WTC11 (cell line): ENCODE results near the gene ARHGAP32.

ENCODE experiments used
- CBFB ChIP-seq: sonication (generic); formaldehyde crosslinking; IDR thresholded peaks from 2 replicates; pipeline ENCODE4 v1.8.1; 2022; ENCODE audit warnings: mild to moderate bottlenecking, low read depth, missing genetic modification reagents
- CREB1 ChIP-seq: sonication (generic); formaldehyde crosslinking; IDR thresholded peaks from 2 replicates; pipeline ENCODE4 v1.8.0; 2023; ENCODE audit warnings: mild to moderate bottlenecking, missing genetic modification reagents
- CREM ChIP-seq: sonication (generic); formaldehyde crosslinking; IDR thresholded peaks from 2 replicates; pipeline ENCODE4 v1.8.1; 2022; ENCODE audit warnings: mild to moderate bottlenecking, missing genetic modification reagents, moderate library complexity
- FOXJ3 ChIP-seq: sonication (generic); formaldehyde crosslinking; IDR thresholded peaks from 2 replicates; pipeline ENCODE4 v1.9.0; 2021; ENCODE audit warnings: missing genetic modification reagents, mild to moderate bottlenecking, borderline replicate concordance
- RELA ChIP-seq: sonication (generic); formaldehyde crosslinking; IDR thresholded peaks from 2 replicates; pipeline ENCODE4 v1.8.1; 2022; ENCODE audit warnings: missing genetic modification reagents, mild to moderate bottlenecking, borderline replicate concordance
- TF ChIP-seq, protein P1 (sequence below): sonication (generic); formaldehyde crosslinking; conservative IDR thresholded peaks from 2 replicates; pipeline ENCODE4 v1.8.1; 2022; ENCODE audit warnings: mild to moderate bottlenecking, missing genetic modification reagents
- TF ChIP-seq, protein P2 (sequence below): sonication (generic); formaldehyde crosslinking; IDR thresholded peaks from 2 replicates; pipeline ENCODE4 v1.8.0; 2022; ENCODE audit warnings: mild to moderate bottlenecking, missing genetic modification reagents
- TF ChIP-seq, protein P3 (sequence below): fragments of 200-600 bp; IDR thresholded peaks from 2 replicates; pipeline ENCODE4 v1.8.0; 2022; ENCODE audit warnings: antibody characterized with exemption
- TF ChIP-seq, protein P4 (sequence below): sonication (generic); formaldehyde crosslinking; IDR thresholded peaks from 2 replicates; pipeline ENCODE4 v1.8.1; 2022; ENCODE audit warnings: low read depth, mild to moderate bottlenecking, moderate library complexity, missing genetic modification reagents, borderline replicate concordance
- TF ChIP-seq, protein P5 (sequence below): sonication (generic); formaldehyde crosslinking; IDR thresholded peaks from 2 replicates; pipeline ENCODE4 v1.8.1; 2023; ENCODE audit warnings: mild to moderate bottlenecking, missing genetic modification reagents, moderate library complexity
- TF ChIP-seq, protein P6 (sequence below): sonication (generic); formaldehyde crosslinking; IDR thresholded peaks from 2 replicates; pipeline ENCODE4 v1.8.1; 2022; ENCODE audit warnings: mild to moderate bottlenecking, missing genetic modification reagents, moderate library complexity, borderline replicate concordance

DNA sequence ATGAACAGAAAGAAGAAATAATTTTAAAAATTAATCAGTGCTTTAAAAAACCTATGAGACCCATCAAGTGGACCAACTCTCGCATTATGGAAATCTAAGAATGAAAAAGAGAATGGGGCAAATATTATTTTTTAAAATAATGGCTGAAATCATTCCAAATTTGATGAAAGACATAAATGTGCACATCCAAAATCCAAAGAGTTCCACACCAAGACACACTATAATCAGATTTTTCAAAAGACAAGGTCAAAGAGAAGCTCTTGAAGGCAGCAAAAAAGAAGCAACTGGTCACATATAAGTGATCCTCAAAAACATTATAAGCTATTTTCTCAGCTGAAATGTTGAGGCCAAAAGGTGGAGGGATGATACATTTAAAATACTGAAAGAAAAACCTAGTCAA lies 85.3 kb downstream of the ARHGAP32 start:
- no peak for TF ChIP-seq FOXJ3 (CRISPR knock-in tag)
- TF ChIP-seq CREB1 (CRISPR knock-in tag), result no peak
- TF ChIP-seq, protein P1, sequence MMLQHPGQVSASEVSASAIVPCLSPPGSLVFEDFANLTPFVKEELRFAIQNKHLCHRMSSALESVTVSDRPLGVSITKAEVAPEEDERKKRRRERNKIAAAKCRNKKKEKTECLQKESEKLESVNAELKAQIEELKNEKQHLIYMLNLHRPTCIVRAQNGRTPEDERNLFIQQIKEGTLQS, result no peak
- no peak for TF ChIP-seq CBFB (CRISPR knock-in tag)
- TF ChIP-seq, protein P2, sequence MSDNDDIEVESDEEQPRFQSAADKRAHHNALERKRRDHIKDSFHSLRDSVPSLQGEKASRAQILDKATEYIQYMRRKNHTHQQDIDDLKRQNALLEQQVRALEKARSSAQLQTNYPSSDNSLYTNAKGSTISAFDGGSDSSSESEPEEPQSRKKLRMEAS (CRISPR knock-in tag), result no peak
- TF ChIP-seq RELA (CRISPR knock-in tag), result no peak
- TF ChIP-seq, protein P3, sequence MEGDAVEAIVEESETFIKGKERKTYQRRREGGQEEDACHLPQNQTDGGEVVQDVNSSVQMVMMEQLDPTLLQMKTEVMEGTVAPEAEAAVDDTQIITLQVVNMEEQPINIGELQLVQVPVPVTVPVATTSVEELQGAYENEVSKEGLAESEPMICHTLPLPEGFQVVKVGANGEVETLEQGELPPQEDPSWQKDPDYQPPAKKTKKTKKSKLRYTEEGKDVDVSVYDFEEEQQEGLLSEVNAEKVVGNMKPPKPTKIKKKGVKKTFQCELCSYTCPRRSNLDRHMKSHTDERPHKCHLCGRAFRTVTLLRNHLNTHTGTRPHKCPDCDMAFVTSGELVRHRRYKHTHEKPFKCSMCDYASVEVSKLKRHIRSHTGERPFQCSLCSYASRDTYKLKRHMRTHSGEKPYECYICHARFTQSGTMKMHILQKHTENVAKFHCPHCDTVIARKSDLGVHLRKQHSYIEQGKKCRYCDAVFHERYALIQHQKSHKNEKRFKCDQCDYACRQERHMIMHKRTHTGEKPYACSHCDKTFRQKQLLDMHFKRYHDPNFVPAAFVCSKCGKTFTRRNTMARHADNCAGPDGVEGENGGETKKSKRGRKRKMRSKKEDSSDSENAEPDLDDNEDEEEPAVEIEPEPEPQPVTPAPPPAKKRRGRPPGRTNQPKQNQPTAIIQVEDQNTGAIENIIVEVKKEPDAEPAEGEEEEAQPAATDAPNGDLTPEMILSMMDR, result no peak
- TF ChIP-seq CREM (CRISPR knock-in tag), result no peak
- TF ChIP-seq, protein P4, sequence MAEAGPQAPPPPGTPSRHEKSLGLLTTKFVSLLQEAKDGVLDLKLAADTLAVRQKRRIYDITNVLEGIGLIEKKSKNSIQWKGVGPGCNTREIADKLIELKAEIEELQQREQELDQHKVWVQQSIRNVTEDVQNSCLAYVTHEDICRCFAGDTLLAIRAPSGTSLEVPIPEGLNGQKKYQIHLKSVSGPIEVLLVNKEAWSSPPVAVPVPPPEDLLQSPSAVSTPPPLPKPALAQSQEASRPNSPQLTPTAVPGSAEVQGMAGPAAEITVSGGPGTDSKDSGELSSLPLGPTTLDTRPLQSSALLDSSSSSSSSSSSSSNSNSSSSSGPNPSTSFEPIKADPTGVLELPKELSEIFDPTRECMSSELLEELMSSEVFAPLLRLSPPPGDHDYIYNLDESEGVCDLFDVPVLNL, result no peak
- TF ChIP-seq, protein P5, sequence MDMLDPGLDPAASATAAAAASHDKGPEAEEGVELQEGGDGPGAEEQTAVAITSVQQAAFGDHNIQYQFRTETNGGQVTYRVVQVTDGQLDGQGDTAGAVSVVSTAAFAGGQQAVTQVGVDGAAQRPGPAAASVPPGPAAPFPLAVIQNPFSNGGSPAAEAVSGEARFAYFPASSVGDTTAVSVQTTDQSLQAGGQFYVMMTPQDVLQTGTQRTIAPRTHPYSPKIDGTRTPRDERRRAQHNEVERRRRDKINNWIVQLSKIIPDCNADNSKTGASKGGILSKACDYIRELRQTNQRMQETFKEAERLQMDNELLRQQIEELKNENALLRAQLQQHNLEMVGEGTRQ (CRISPR knock-in tag), result no peak
- TF ChIP-seq, protein P6, sequence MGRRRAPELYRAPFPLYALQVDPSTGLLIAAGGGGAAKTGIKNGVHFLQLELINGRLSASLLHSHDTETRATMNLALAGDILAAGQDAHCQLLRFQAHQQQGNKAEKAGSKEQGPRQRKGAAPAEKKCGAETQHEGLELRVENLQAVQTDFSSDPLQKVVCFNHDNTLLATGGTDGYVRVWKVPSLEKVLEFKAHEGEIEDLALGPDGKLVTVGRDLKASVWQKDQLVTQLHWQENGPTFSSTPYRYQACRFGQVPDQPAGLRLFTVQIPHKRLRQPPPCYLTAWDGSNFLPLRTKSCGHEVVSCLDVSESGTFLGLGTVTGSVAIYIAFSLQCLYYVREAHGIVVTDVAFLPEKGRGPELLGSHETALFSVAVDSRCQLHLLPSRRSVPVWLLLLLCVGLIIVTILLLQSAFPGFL (CRISPR knock-in tag), result no peak
